HL-60/S4 (cell line): ENCODE data around the gene FHL2.
"Not testable (repeated sequence)": the region's sequence is repeated elsewhere in the genome, so short reads cannot be mapped to it uniquely, and the experiment has no call there.

Source experiments
- in situ Hi-C: fragments of 300-500 bp; cut with MboI; formaldehyde crosslinking; loops from 2 replicates; pipeline ENCODE4 v1.14.3; 2022; ENCODE audit warnings: low sequenced_read_pairs

The FHL2 gene

GRCh38 chr2:105398336-105399206 is at the start of gene FHL2:
Gene FHL2, minus strand, starts transcription at chr2:105399051. Its CDS starts 12,535 bp downstream, at chr2:105386516.
- in situ Hi-C loops, result no loop called here

GRCh38 chr2:105447476-105447875 is 48.6 kb upstream of the FHL2 start:
- in situ Hi-C loops, result no loop called here

GRCh38 chr2:105446501-105446900 is 47.6 kb upstream of the FHL2 start:
- in situ Hi-C loops, result no loop called here

- in situ Hi-C loops, result no loop called here
Observed at GRCh38 chr2:105445976-105446375, 47.1 kb upstream of the FHL2 start.

GRCh38 chr2:105445498-105445897 is 46.6 kb upstream of the FHL2 start:
- in situ Hi-C loops, result no loop called here

GRCh38 chr2:105443617-105444598 is 45.1 kb upstream of the FHL2 start:
- in situ Hi-C loops, result no loop called here

GRCh38 chr2:105442721-105443120 is 43.9 kb upstream of the FHL2 start:
- in situ Hi-C loops, result no loop called here

- in situ Hi-C loops, result no loop called here
Observed at GRCh38 chr2:105442056-105442455, 43.2 kb upstream of the FHL2 start.

GRCh38 chr2:105439141-105439540 is 40.3 kb upstream of the FHL2 start:
- in situ Hi-C loops, result no loop called here

GRCh38 chr2:105438104-105438929 is 39.5 kb upstream of the FHL2 start:
- in situ Hi-C loops, result no loop called here

- in situ Hi-C loops, result no loop called here
Observed at GRCh38 chr2:105437708-105438103, 38.9 kb upstream of the FHL2 start.

- in situ Hi-C loops, result no loop called here
Observed at GRCh38 chr2:105432749-105433148, 33.9 kb upstream of the FHL2 start.

- in situ Hi-C loops, result no loop called here
Observed at GRCh38 chr2:105432044-105432399, 33.2 kb upstream of the FHL2 start.

GRCh38 chr2:105431367-105432043 is 32.7 kb upstream of the FHL2 start:
- in situ Hi-C loops, result no loop called here

GRCh38 chr2:105428387-105429018 is 29.7 kb upstream of the FHL2 start:
- in situ Hi-C loops, result no loop called here

- in situ Hi-C loops, result no loop called here
Observed at GRCh38 chr2:105427485-105427884, 28.6 kb upstream of the FHL2 start.

- in situ Hi-C loops, result no loop called here
Observed at GRCh38 chr2:105426626-105427292, 27.9 kb upstream of the FHL2 start.

GRCh38 chr2:105425936-105426625 is 27.2 kb upstream of the FHL2 start:
- in situ Hi-C loops, result no loop called here

- in situ Hi-C loops, result not testable (repeated sequence)
Observed at GRCh38 chr2:105424836-105425235, 26.0 kb upstream of the FHL2 start.
